GM21825 (cell line): Measurements from ENCODE around the gene POR.
"Not testable (repeated sequence)": the region's sequence is repeated elsewhere in the genome, so short reads cannot be mapped to it uniquely, and the experiment has no call there.

Source experiments
- ATAC-seq: cut with Tn5 transposase; IDR thresholded peaks from one replicate; pipeline ENCODE4 v1.9.1; 2021; ENCODE audit warnings: mild to moderate bottlenecking, moderate library complexity; ENCODE audit not compliant: unreplicated experiment

Gene POR

DNA sequence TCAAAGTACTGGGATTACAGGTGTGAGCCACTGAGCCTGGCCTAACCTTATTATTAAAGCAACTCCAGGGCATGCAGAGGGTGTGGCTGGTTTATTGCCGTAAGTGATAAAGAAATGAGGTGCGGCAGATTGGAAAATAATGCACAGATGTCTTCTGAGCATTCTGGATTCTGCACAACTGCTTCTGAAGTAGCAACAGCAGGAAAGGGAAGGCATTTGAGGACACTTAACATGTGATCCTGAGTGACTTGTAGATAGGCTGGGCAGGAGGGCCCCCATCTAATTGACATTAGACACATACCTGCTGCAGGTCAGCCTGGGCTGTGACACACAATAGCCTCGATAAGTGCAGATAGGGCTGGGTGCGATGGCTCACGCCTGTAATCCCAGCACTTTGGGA lies 30.5 kb upstream of the POR start:
- ATAC-seq, result no peak

DNA sequence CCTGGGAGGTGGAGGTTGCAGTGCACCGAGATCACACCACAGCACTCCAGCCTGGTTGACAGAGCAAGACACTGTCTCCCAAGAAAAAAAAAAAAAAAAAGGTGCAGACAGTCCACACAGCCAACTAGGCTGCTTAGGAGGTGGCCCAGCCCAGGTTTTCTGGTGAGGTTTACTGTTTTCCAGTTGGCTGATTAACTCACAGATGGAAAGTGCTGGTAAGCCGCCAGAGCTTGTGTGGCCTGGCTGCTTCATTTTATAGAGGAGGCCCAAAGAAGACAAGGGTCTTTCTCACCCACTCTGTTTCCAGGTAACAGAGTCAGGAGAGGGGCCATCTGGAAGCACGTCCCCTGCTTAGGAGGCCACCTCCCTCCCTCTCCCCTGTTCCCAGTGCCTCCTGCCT lies 29.9 kb upstream of the POR start:
- ATAC-seq, result no peak

DNA sequence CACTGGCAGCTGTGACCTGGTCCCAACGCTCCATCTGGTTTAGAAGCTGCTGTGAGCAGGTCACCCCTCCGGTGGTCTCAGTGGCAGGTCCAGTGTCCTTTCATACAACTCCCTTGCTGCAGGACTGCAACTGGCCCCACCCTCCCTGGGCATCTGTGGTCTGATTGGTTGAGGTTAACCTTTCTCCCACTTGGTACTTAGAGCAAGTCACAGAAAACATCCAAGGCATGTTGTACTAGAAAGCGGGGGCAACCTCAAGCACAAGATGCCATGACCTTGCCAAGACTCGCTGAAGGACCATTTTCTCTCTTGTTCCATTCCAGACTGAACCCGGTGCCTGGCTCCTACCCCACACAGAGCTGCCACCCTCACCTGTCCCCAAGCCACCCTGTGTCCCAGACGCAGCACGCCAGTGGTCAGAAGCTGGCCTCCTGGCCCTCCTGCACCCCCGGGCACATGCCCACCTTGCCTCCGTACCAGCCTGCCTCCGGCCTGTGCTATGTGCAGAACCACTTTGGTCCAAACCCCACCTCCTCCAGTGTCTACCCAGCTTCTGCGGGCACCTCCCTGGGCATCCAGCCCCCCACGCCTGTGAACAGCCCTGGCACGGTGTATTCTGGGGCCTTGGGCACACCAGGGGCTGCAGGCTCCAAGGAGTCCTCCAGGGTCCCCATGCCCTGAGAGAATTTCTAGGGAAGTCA lies 27.1 kb upstream of the POR start:
- no peak for ATAC-seq

DNA sequence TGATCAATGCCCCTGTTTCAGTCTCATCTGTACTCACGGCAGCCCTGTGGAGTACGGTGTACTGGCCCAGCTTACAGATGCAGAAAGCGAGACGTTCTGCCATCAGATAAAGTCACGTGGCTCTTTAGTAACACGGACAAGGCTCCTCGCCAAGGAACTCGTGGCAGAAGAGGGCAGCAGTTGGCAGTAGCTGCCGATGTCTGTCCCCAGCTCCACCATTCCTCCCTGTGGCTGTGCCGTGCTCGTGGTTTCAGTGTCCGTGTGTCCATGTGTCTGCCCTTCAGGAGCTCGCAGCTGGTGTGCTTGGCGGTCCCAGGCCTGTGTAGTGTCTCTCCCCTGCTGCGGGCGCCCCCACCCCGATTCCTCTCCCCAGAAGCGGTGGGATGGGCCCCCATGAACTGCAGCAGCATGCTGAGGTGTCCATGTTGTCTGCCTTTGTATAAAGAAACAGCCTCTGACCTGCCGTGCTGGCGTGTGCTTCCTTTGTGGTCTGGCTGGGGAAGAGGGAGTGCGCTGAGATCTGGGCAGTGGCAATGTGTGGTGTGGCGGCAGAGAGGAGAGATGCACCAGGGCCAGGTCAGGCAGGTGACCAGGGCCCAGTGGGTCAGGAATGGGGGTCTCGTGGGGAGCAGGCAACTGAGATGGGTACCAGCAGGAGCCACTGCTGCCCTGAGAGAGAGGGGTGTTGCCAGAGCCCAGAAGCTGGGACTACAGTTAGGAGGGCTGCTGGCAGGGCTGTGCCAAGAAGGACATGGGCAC lies 26.3 kb upstream of the POR start:
- no peak for ATAC-seq

DNA sequence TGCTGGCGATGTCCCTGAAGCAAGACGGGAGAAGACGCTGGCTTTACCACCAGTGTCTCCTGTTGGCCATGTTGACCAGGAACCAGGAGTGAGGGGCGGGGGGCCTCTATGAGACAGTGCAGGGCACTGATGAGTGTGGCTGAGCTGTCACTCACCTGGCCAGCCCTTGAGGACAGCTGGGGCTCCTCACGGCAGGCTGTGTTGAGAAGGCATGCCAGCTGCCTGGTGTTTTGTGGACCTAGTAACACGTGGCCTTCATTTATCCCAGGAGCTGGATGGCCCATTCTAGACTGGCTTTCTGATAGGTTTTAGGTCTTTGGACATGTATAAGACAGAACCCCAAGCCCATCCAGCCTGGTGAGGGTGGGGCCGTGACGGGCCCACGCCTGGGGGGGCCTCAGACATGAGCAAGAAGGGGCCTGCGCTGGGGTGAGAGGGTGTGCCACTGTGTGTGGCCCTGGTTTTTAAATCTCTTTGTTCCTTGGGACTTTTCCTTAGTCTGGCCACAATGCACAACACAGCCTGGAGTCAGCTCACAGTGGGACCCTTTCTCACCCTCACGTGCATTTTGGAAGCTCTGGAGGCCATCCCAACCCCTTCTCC lies 25.6 kb upstream of the POR start:
- ATAC-seq, result no peak

DNA sequence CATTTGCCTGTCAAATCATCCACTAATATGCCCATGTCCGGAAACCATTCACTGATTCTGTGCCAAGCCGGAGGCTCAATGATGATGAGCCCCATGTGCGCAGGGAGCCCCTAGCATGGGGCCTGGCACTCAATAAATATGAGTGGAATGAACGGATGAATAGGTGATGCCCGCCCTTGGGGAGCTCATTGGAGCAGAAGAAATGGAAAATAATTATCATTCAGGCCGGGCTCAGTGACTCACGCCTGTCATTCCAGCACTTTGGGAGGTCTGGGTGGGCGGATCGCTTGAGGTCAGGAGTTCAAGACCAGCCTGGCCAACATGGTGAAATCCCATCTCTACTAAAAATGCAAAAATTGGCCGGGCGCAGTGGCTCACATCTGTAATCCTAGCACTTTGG lies 25.1 kb upstream of the POR start:
- ATAC-seq, result no peak

DNA sequence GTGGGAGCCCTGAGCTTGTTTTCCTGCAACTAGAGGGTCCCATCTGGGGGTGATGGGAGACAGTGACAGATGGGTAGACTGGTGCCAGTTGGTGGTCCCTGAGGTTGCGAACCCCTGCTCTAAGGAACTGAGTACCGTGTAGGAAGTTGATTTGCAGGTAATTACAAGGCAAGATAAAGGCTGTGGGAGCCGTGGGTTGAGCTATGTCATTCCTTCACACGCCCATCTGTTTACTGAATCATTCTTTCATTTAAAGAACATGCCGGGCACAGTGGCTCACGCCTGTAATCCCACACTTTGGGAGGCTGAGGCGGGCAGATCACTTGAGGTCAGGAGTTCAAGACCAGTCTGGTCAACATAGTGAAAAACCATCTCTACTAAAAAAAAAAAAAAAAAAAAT lies 23.7 kb upstream of the POR start:
- not testable (repeated sequence) for ATAC-seq

DNA sequence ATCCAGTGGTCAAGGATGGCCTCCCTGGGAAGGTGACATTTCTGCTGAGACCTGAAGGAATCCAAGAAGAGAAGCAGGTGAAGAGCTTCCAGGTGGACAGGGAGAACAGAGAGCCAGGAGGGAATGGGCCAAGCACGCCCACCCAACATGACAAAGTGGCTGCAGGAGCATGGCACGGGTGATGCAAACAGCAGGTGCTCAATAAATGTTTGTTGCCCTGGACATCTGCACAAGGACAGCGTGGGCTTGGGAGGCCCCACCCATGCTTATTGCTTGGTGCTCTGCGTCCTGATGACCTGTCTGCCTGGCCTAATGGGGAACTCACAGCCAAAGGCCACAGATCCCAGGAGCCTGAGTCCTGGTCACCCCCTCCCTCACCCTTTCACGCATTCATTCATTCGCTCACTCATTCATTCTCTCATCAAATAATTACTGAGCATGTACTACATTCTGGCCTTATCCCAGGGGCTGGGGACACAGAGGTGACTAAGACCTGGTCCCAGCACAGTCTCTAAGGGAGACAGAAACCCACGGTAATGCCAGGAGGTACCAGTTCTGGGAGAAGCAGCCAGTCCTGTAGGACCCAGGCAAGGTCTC lies 23.0 kb upstream of the POR start:
- ATAC-seq, result no peak

DNA sequence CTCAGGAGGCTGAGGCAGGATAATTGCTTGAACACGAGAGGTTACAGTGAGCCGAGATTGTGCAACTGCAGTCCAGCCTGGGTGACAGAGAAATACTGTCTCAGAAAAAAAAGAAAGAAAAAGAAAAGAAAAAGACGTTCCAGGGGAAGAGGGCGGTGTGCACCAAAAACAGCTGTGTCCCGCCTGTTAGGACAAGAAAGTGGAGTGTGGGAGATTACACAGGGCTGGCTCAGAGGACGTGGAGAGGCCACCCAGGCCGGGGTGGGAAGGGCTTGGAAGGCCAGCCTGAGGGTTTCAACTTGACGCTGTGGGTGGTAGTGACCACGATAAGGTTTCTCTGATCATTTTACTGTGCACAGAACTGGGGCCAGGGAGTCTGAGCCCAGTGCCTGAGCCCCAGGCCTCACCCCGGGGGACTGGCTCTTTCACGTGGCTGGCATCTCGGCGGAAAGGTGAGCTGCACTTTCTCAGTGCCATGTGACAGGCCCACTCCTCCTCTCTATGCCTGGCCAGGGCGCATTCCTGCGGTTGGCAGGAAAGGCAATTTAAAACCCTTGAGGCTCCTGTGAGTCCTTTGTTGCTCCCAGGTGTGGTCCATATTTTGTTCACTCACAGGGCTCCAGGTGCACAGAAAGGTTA lies 22.2 kb upstream of the POR start:
- ATAC-seq, result no peak

DNA sequence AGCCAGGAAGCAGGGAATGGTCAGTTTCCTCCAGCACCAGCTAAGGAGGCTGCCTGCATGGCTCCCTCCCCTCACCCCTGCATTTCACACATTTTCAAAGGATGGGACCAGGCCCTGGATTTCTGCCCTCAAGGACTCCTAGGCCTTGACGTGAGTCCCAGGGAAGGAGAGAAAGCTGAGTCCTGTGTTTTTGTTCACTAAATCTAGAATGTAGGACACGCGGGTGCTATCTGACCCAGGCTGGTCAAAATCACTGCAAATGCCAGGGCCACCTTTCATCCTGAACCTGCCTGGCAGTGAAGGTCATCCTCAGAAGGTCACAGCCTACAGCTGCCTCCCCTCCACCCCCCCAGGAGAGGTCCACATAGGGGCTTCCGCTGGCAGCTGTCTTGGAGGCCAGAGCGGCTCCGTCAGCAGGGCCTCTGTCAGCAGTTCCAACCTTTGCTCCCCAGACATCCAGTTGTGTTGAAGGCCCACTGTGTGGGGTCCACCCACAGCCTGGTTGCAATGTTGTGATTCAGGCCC lies 18.1 kb upstream of the POR start:
- ATAC-seq, result no peak

DNA sequence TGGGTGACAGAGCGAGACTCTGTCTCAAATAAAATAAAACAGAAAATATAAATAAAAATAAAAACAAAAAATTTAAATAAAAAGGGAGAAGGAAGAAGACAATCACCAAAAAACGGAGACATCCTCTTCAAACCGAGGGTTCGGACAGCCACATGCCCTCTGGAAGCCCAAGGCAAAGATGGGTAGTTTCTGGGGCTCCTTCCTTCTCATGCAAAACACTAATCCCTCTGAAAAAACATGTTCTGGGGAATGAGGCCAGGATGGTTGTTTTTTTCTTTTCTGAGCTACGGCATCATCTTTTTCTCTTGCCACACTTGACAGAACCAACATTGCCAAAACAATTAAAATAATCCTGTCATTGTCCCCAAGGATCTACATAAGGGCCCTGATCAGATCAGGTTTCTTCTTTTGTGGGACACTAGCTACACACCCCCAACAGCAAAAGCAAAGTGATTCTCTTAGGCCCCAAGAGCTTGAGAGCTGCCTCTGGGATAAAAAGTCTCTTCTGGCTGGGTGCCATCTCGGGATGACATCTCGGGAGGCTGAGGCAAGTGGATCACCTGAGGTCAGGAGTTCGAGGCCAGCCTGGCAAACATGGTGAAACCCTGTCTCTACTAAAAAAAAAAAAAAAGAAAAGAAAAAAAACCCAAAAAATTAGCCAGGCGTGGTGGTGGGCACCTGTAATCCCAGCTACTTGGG lies 14.2 kb upstream of the POR start:
- no peak for ATAC-seq

DNA sequence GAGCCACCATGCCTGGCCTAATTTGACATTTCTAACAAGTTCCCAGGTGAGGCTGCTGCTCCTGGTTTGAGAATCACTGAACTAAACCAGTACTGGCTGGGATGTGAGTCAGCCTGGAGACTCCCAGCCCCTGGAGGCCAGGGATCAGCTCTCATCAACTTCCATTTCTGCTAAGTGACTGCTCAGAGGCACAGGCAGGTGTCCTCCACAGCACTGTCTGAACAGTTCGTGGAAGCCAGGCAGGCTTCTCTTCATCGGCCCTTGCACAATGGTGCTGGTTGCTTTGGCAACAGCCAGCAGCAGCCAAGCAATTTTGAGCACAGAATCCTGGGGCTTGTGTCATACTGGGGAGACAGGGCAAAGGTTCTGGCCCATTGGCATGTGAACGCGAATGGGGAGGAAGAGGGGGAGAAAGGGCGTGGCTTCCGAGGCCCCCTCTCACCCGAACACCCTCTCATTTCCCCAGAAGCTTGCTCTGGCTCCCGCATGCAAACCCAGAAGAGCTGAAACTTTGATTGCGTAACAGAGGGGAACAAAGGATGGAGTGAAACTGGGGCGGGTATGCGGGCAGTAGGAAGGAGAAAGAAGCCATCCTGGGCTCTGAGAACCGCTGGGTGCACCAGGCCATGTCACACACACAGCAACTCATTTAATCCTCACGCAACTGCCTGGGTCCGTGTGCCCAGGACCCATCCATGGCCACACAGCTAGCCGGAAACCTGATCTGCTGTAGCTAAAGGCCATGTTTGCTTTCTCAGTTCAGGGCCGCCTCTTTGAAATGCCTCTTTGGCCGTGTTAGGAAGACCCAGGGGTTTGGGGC lies 9.0 kb upstream of the POR start:
- ATAC-seq, result no peak

DNA sequence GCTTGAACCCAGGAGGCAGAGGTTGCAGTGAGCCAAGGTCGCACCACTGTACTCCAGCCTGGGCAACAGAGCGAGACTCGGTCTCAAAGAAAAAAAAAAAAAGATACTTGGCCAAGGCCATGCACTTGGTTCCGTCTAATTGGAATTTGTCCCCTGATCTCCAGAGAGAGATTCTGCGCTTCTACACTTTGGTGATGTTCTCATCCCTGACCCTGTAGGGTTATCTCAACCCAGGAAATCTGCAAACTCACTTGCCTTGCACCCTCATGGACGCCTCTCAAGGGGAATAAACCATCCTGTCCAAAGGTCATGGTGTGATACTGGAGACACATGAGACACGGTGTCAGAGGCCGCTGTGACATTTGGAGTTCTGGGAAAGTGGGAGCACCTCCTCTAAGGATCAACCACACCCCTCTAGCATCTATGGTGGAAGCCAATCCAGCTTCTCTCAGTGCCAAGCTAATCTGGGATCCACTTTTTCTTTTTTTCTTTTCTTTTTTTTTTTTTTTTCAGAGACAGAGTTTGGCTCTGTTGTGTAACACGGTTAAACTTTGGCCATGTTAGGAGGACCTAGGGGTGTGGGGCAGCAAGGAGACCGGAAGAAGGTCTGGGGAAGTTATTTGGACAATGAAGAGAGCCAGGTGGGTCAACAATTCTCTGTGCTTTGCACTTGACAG lies 7.8 kb upstream of the POR start:
- no peak for ATAC-seq

DNA sequence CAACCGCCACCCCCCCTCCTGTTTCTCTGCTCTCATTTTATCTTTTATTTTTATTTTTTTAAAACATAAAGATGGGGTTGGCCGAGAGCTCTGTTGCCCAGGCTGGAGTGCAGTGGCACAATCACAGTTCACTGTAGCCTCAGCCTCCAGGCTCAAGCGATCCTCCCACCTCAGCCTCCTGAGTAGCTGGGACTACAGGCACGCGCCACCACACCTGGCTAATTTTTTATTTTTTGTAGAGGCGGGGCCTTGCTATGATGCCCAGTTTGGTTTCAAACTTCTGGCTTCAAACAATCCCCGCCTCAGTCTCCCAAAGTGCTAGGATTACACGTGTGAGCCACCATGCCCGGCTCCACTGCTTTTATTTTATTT lies 7.3 kb upstream of the POR start:
- ATAC-seq, result not testable (repeated sequence)

DNA sequence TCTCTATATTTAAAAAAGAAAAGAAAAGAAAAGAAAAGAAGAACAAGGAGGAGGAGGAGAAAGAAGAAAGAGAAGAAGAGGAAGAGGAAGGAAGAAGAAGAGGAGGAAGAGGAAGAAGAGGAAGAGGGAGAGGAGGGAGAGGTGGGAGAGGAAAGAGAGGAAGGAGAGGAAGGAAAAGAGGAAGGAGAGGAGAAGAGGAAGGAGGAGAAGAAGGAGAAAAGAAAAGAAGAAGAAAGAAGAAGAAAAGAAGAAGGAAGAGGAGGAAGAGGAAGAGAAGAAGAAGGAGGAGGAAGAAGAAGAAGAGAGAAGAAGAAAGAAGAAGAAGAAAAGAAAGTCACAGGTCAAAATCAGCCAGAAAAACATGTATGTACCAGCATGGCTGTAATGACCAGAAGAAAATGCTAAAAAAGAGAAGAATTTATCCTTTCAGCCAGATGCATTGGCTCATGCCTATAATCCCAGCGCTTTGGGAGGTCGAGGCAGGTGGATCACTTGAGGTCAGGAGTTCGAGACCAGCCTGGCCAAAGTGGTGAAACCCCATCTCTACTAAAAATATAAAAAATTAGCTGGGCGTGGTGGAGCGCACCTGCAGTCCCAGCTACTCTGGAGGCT lies 5.3 kb upstream of the POR start:
- ATAC-seq, result no peak

DNA sequence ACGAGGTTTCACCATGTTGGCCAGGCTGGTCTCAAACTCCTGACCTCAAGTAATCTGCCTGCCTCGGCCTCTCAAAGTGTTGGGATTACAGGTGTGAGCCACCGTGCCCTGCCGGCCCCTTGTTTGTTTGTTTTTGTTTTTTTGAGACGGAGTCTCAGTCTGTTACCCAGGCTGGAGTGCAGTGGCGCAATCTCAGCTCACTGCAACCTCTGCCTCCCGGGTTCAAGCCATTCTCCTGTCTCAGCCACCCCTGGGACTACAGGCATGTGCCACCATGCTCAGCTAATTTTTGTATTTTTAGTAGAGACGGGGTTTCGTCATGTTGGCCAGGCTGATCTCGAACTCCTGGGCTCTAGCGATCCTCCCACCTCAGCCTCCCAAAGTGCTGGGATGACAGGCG lies 3.8 kb upstream of the POR start:
- not testable (repeated sequence) for ATAC-seq

DNA sequence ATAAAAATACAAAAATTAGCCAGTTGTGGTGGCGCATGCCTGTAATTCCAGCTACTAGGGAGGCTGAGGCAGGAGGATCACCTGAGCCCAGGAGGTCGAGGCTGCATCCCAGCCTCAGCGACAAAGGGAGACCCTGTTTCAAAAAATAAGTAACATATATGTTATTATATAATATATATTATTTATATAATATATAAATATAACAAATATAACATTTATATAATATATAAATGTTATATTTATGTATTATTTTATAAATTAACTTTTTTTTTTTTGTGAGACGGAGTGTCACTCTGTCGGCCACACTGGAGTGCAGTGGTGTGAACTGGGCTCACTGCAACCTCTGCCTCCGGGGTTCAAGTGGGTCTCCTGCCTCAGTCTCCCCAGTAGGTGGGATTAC lies 1.5 kb upstream of the POR start:
- no peak for ATAC-seq

DNA sequence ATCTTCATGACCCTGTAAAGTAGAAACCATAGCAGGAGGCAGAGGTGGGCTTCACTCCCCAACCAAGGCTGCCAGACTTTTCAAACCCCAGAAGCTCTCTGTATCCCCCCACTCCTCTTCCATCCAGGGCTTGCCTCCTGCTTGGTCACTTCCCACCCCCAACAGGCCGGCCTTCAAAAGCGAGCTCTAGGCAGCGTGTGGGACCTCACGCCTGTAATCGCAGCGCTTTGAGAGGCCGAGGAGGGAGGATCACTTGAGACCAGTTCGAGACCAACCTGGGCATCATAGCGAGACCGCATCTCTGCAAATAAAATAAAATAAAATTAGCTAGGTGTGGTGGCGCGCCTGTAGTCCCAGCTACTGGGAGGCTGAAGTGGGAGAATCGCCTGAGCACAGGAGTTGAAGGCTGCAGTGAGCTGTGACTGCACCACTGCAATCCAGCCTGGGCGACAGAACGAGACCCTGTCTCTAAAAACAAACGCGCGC lies 743 bp upstream of the POR start:
- ATAC-seq, result no peak
